Activated CD8-positive, alpha-beta memory T cell treated with anti-CD3 and anti-CD28 coated beads for 24 hours (primary cell): Measurements from ENCODE around the gene PEX11A.
"Not testable (repeated sequence)": the region's sequence is repeated elsewhere in the genome, so short reads cannot be mapped to it uniquely, and the experiment has no call there.

Experiments used
- DNase-seq: peaks from one replicate; pipeline ENCODE4 v3.0.0-alpha.2; 2020

The PEX11A gene, protein sequence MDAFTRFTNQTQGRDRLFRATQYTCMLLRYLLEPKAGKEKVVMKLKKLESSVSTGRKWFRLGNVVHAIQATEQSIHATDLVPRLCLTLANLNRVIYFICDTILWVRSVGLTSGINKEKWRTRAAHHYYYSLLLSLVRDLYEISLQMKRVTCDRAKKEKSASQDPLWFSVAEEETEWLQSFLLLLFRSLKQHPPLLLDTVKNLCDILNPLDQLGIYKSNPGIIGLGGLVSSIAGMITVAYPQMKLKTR

DNA sequence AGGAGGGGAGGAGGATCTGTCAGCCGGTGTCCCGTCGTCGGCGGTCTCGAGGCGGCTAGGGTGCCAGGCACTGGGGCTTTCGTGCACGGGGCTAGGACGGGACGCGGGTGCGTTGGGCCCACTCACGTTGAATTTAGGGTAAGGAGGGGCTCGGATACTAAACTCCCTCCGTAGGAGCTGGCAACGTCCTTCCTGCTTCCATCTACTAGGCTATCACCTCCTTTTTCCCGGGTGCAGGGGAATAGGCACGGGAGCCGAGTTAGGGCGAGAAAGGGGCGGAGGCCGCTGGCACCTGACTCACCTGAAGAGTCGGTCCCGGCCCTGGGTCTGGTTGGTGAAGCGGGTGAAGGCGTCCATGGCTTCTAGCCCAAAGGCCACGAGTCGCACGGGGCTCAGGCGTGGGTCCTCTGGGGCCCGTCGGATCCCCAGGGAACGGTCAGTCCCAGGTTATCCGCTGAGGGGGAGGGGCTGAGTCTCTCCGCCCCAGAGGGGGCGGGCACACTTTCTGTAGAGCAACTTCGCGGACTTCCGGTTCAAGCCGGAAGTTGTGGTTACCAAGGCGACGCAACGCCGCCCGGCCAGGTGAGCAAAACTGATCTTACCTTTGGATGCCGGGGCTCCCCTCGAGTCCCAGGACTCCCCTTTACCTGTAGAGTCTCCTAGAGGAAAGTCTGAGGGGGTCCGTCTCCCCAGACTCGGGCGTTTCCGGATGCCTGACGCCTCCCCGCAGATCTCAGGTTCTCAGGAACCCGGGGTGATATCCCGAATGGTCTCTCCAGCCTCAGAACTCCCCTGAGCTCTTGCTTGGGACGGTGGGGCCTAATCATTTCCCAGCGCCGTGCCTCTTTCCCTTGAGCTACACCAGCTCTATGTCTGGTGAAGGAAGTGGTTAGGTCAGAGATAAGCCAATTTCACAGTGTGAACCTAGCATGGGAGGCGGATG, at the start of gene PEX11A, which contains the start of gene WDR93:
Gene PEX11A, minus strand, starts transcription at position 479 of the 943 bp plus-strand sequence. Its CDS starts 122 bp downstream, at position 357.
Gene WDR93, plus strand, starts transcription at position 536 of the 943 bp plus-strand sequence. CDS start 10,936 bp downstream, outside the sequence.
- peak; percentile 92 for DNase-seq

DNA sequence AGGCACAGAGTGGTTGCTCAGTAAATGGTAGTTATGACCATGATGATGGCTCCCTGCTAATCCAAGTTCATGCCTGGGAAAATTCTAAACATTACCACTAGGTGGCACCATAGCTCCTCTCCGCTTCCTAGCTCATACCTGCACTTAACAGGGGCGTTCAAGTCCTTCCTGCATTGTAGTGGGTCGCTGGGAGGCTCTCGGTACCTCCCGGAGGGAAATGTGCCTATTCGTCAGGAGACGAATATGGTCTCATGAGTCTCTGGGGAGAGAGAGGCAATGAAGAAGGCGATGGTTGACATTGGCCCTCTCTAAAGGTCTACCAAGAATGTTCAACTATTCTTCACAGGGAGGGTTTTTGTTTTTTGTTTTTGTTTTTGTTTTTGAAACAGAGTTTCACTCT, 49.6 kb upstream of the PEX11A start:
- DNase-seq: peak; percentile 74

DNA sequence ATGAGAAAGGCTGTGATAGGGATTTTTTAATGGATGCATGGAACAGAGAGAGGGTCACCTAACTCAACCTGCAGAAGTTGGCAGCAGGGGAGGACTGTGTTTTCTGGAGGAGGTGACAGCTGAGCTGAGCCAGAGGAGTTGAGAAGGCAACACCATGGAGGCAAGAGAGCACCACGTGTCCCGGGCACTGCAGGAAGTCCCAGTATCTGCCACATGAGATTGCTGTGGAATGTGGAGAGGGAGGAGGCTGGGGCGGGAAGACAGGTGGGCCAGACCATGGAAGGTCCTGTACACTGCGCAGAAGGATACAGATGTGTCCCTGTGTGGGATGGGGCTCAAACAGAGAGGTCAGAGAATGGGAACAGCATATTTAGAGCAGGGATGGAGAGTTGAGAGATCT, 45.2 kb upstream of the PEX11A start:
- no peak for DNase-seq

DNA sequence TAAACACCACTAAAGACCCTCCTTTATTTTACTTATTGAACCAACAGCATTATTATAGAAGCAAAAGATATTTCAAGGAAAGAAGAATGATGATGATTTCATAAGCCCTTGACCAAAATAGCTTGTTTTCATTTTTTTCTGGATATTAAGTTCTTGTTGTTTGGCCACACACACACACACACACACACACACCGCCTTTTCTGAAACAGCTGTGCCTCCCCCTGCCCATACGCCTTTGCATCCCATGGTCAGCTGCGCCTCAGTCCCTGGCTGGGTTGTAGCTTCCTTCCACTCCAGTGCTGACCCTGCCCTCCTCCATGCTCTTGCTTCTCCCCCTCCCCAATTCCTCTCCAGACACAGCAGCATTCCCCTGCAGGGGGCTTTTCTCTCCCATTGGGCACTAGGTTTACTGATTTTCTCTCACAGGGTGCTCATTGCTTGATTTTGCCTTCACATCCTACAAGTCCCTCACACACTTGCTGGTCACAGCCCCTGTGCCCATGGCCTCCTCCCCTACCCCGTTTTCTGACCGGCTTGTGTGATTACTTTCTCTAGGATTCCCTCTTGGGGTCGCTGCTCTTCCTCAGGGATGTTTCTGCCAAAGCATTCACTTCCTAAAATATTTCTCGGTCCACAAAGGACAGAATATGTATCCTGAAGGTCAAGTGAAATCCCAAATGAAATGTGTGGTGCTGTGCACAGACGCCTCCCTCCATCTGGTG, 42.1 kb upstream of the PEX11A start:
- DNase-seq: no peak

DNA sequence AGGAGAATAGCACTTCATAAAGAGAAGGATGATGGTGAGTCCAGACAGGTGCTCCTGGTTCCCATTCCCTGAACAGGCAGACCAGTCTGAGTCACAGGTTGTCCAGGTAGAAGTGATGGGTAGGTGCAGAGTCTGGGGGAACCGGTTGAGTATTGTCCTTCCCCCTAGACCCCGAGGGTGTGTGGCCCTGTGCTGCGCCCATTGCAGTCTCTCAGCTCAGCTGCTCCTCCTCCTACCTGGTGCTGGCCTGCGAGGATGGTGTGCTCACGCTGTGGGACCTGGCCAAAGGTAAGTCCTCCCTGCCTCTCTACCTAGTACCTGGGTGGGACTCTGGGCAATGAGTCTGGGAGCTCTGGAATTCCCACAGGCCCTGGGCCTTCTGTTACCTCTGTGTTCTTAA, 40.7 kb upstream of the PEX11A start:
- no peak for DNase-seq

DNA sequence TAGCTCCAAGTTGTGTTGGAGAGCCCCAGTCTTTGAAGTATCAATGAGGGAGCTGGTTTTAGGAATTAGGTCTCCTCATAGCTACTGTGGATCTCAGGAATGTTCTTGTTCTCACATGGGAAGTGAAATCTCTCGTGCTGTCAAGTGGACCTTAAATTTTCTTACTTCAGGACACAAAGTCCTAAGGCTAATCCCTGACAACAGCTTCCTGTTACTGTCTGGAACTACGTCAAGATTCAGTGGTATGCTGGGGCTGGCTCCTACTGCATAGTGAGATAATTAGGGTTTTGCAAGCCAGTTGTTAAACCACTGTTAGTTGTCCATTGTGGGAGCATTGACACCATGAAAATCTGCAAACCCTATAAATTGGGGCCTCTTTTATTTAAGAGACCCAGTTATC, 37.7 kb upstream of the PEX11A start:
- no peak for DNase-seq

- no peak for DNase-seq
These were observed 34.5 kb upstream of the PEX11A start for GRCh38 chr15:89725064-89725463.

DNA sequence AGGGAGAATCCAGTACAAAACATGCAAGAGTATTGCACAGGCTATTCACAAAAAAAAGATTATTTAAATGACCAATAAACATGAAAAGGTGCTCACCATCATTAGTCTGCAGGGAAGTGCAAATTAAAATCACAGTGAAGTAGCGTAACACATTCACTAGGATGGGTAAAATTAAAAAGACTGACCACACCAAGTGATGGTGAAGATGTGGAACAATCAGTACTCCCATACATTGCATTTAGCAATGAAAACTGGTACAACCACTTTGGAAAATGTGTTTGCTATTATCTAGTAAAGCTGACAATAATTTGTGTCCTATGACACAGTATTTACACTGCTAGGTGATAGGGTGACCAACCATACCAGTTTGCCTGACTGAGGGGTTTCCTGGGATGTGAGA, 34.1 kb upstream of the PEX11A start:
- DNase-seq: no peak

DNA sequence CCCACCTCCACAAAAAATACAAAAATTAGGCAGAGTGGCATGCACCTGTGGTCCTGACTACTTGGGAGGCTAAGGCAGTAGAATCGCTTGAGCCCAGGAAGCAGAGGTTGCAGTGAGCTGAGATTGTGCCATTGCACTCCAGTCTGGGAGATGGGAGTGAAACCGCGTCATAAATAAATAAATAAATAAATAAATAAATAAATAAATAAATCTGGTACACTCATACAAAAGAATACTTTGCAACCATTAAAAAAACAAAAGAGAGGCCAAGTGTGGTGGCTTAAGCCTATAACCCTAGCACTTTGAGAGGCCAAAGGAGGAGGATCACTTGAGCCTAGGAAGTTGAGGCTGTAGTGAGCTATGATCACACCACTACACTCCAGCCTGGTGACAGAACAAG, 32.5 kb upstream of the PEX11A start:
- DNase-seq: no peak

DNA sequence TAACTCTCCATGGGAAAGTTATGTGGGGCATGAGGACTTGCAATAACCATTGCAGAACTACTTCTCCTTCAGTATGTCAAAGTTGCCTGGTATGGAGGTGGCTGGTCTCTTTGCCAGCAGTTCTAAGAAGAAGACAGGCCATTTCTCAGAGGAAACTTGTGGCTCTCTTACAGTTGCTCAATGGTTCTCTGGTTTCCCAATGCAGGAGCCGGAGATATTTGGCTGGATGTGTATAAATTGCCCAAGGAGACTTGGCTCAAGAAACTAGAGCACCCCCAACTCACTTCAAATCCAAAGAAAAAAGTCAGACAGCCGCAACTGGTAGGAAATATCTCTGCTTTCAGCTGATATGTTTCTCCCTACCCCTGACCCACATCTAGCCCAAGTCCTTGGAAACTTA, 24.2 kb upstream of the PEX11A start:
- DNase-seq: no peak

GRCh38 chr15:89707577-89707976, 17.0 kb upstream of the PEX11A start:
- no peak for DNase-seq

DNA sequence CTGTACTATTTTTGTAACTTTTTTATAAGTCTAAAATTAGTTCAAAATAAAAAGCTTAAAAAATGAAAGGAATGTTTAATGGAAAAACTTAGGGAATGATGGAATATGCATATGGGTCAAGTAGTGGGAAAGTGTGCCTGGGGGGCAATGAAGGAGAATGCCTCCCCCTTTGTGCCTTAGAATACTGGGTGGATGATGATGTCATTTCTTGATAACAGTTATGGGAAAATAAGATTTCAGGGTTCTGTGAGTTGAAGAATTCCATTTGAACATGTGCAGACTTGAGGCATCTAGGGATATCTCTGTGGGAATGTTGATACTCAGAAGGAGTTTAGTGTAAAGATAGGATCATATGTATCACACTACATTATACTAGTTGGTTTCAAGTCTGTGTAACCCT, 13.9 kb upstream of the PEX11A start:
- no peak for DNase-seq

DNA sequence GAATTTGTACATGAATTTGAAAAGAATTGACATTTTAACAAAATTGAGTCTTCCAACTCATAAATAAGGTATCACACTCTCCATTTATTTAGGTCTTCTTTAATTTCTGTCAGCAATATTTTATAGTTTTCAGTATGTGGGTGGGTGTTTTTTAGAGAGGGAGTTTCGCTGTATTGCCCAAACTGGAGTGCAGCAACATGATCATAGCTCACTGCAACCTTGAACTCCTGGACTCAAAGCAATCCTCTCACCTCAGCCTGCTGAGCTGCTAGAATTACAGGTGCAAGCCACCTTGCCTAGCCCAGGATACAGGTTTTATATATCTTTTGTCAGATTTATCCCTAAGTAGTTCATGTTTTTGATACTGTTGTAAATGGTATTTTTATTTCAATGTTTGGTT, 4.6 kb upstream of the PEX11A start:
- DNase-seq: no peak

DNA sequence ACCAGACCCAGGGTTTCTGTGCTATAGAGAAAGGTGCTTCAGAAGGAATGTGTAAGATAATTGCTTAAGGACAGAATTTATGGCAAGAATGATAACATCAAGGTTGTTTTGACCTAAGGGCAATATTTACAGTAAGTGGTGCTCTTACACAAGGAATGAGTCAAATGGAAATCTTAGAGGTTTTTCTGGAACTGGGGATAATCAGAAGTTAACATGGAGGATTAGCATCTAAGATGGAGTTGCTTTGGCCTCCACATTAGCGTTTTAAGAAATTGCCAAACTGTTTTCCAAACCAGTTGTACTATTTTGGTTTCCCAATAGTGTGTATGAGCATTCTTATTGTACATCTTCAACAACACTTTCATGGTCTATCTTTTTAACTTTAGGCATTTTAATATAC, 3.1 kb upstream of the PEX11A start:
- no peak for DNase-seq

- no peak for DNase-seq
These were observed 2.5 kb upstream of the PEX11A start for GRCh38 chr15:89693091-89693490.

DNA sequence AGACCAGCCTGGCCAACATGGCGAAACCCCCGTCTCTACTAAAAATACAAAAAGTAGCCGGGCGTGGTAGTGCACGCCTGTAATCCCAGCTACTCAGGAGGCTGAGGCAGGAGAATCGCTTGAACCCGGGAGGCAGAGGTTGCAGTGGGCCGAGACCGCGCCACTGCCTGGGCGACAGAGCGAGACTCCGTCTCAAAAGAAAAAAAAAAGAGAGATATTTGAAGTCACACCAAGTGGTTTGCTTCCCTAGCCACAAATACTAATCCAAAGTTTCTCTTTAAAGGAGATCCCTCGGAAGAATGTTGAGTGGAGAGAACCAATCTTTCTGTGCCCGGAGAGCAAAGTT, 651 bp downstream of the PEX11A start:
- DNase-seq: not testable (repeated sequence)

DNA sequence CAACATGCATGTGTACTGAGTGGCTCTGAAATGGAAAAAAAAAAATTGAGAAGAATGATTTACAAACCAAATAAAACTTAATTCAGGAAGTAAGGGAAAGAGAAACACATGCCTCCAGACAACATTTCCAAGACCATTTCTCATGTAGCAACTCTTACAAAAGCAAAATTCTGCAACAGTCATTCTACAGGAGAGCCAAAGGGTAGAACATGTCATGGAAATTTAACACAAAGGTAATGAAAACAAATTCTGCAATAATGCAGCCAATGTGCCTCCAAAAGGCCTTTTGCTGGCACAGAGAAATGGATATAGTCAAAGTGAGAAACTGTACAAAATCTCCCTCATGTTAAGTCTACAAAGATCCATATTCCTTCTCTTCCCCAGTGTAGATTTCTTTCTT, 4.0 kb downstream of the PEX11A start:
- DNase-seq: no peak

DNA sequence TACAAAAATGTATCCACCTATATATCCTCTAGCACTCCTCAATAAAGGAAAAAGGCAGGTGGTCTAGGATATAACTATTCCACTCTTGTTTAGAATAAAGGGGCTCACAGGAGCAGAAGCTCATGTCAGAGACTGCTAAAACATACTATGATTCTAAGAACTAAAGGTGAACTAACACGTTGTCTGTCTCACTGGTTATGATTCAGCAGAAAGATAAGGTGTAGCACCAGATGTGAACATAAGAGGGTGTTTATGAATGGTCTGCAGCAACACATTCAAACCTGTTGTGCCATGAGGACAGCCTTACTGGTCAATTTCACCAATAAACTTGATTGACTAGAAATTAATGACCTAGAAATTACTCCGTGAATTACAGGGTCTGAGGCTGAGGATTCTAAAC, 4.6 kb downstream of the PEX11A start:
- no peak for DNase-seq

GRCh38 chr15:89681146-89681545, 9.4 kb downstream of the PEX11A start:
- no peak for DNase-seq

GRCh38 chr15:89680282-89680873, 10.2 kb downstream of the PEX11A start:
- no peak for DNase-seq

GRCh38 chr15:89679212-89679611, 11.3 kb downstream of the PEX11A start, which contains the start of gene PLIN1:
Gene PLIN1, minus strand, starts transcription at chr15:89679367. Its CDS starts 1,878 bp downstream, at chr15:89677489.
- DNase-seq: no peak

DNA sequence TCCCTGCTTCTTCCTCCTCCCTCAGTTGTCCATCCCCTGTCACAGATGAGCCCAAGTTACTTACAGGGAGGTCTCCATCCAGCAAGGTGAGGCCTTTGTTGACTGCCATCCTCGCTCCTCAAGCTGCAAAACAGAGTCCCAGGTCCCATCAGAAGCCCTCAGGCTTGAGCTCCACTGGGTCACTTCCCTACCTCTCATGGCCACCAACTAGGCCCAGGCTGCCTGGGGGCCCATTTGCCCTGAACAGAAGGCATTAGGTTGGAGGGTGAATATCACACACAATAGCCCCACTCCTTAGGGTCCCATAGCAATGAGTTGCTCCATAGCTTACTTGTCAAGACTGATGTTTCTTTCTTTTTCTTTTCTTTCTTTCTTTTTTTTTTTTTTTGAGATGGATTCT, 13.2 kb downstream of the PEX11A start:
- no peak for DNase-seq

DNA sequence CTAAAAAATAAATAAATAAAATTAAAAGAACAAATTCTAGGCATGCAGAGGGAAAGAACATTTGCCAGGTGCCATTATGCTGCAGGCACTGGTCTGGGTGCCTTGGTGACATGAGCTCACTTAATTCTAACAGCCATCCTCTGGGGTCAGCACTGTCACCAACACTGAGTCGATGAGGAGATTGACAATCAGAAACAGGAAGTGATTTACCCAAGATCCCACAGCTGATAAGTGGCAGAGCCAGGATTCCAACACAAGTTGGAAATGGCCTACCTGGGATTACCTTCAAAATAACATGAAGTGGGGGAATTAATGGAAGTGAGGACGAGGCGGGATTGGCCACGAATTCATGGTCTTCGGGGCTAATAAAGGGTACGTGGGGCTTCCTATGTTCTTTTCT, 14.9 kb downstream of the PEX11A start:
- no peak for DNase-seq
